Measurements from ENCODE around the gene LYG1. TPM values are rescaled to one million over a fixed set of nuclear protein-coding genes. Genes with fewer than 3 reads are reported as not detected.
A peak's percentile ranks its signal among the peaks of the same experiment; 100 is the strongest.

Gene LYG1
- total and polyA plus RNA-seq, 9 of the 15 experiments (the other 6 are each of a cell fraction or from before 2014, with no cell fraction given) = 0.64 to 2.6 (median 1.2) TPM

DNA sequence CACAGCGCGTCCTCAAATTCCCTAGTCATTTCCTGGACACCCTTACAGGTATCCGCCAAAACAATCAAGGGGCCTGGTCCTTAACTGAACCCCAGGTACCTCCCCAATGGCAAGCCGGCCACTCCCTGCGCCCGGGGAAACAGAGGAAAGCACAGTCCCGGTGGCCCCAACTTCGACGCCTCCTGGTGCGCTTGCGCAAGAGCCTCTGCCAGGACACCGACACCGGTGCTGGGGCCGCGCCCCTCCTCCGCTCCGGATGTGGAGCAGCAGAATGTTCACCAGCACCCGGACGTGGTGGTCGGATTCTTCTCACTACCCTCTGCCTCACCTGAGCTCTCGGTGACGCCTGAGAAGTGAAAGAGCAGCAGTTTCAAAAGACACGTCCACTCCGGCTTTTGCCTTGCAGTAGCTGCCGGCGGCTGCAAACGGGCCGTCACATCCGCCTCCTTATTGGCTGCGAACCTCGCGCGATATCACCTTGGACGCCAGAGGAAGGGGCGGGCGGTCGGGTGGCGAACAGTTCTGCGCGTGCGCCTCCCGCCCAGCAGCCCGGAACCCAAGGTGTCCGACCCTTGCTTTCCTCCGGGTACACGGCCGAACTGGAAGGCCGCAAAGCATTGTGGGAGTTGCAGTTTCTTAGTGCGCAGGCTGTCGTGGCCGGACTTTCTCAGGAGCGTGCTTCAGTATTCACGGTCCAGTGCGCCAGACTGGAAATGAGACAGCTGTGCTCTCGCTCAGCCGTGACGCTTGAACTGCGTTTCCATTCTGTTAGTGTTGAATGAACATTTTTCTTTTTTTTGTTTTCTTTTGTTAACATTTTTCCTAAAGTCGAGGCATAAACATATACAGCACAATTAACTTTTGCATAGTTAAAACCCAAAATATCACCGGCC lies 35.2 kb upstream of the LYG1 start, which contains the start of gene TXNDC9 (continued):
- TF ChIP-seq POU5F1 (IDR thresholded peaks at IDR 0.05; ENCODE audit: borderline replicate concordance, low read depth, low read length, partially characterized antibody) (peak; percentile 83), ZNF354B (CRISPR knock-in tag; IDR thresholded peaks at IDR 0.05) (no peak), MEF2D (tag; conservative IDR thresholded peaks at IDR 0.05; ENCODE audit: low read depth) (0 out of 2 replicates have a peak, but pooled peaks have one; percentile 37), NCOA6 (IDR thresholded peaks at IDR 0.05) (peak; percentile 68), ETV1 (tag; conservative IDR thresholded peaks at IDR 0.05; ENCODE audit: low read depth) (peak; percentile 91), TFAM (CRISPR knock-in tag; conservative IDR thresholded peaks at IDR 0.05) (no peak), TCFL5 (CRISPR knock-in tag; conservative IDR thresholded peaks at IDR 0.05) (no peak), TRIM24 (IDR thresholded peaks at IDR 0.05) (peak in 1 of 2 experiments; percentile 94; a peak in 2 of 4 replicates), RBFOX2 (IDR thresholded peaks at IDR 0.05; ENCODE audit: low read depth, low read length) (peak; percentile 98), ZNF175 (CRISPR knock-in tag; IDR thresholded peaks at IDR 0.05; ENCODE audit: low read depth) (peak; percentile 26; the same call in 1 of the 2 replicates), POLR2AphosphoS2 (IDR thresholded peaks at IDR 0.05; ENCODE audit: low read length) (peak; percentile 61; the same call in 1 of the 2 replicates), BHLHE40 (IDR thresholded peaks at IDR 0.05; ENCODE audit: low read length) (peak; percentile 57), ZNF124 (CRISPR knock-in tag; IDR thresholded peaks at IDR 0.05) (no peak)
- TF ChIP-seq, protein P1, sequence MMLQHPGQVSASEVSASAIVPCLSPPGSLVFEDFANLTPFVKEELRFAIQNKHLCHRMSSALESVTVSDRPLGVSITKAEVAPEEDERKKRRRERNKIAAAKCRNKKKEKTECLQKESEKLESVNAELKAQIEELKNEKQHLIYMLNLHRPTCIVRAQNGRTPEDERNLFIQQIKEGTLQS (IDR thresholded peaks at IDR 0.05) = peak; percentile 31
- TF ChIP-seq, protein P1 (CRISPR knock-in tag; conservative IDR thresholded peaks at IDR 0.05) = no peak
- TF ChIP-seq, protein P2, sequence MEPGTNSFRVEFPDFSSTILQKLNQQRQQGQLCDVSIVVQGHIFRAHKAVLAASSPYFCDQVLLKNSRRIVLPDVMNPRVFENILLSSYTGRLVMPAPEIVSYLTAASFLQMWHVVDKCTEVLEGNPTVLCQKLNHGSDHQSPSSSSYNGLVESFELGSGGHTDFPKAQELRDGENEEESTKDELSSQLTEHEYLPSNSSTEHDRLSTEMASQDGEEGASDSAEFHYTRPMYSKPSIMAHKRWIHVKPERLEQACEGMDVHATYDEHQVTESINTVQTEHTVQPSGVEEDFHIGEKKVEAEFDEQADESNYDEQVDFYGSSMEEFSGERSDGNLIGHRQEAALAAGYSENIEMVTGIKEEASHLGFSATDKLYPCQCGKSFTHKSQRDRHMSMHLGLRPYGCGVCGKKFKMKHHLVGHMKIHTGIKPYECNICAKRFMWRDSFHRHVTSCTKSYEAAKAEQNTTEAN (CRISPR knock-in tag; IDR thresholded peaks at IDR 0.05) = 0 out of 2 replicates have a peak, but pooled peaks have one; percentile 30
- TF ChIP-seq, protein P3, sequence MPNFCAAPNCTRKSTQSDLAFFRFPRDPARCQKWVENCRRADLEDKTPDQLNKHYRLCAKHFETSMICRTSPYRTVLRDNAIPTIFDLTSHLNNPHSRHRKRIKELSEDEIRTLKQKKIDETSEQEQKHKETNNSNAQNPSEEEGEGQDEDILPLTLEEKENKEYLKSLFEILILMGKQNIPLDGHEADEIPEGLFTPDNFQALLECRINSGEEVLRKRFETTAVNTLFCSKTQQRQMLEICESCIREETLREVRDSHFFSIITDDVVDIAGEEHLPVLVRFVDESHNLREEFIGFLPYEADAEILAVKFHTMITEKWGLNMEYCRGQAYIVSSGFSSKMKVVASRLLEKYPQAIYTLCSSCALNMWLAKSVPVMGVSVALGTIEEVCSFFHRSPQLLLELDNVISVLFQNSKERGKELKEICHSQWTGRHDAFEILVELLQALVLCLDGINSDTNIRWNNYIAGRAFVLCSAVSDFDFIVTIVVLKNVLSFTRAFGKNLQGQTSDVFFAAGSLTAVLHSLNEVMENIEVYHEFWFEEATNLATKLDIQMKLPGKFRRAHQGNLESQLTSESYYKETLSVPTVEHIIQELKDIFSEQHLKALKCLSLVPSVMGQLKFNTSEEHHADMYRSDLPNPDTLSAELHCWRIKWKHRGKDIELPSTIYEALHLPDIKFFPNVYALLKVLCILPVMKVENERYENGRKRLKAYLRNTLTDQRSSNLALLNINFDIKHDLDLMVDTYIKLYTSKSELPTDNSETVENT (CRISPR knock-in tag; IDR thresholded peaks at IDR 0.05) = 0 out of 2 replicates have a peak, but pooled peaks have one; percentile 6
- TF ChIP-seq, protein P4, sequence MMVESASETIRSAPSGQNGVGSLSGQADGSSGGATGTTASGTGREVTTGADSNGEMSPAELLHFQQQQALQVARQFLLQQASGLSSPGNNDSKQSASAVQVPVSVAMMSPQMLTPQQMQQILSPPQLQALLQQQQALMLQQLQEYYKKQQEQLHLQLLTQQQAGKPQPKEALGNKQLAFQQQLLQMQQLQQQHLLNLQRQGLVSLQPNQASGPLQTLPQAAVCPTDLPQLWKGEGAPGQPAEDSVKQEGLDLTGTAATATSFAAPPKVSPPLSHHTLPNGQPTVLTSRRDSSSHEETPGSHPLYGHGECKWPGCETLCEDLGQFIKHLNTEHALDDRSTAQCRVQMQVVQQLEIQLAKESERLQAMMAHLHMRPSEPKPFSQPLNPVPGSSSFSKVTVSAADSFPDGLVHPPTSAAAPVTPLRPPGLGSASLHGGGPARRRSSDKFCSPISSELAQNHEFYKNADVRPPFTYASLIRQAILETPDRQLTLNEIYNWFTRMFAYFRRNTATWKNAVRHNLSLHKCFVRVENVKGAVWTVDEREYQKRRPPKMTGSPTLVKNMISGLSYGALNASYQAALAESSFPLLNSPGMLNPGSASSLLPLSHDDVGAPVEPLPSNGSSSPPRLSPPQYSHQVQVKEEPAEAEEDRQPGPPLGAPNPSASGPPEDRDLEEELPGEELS (CRISPR knock-in tag; IDR thresholded peaks at IDR 0.05; ENCODE audit: borderline replicate concordance) = peak; percentile 61; the same call in 1 of the 2 replicates
